Sigmoid colon (tissue), 7 donors: Measurements from ENCODE around the gene OGT. TPM values are rescaled to one million over a fixed set of nuclear protein-coding genes. Genes with fewer than 3 reads are reported as not detected.

ENCODE experiments used
- DNase-seq: peaks from one replicate; pipeline ENCODE4 v3.0.0-alpha.2; 2019
- H3K27ac ChIP-seq, 4 donors: fragments of 200-600 bp; sonication (generic); one replicate each; pipeline ENCODE4 v1.5.1; 2016 to 2019; ENCODE audit warnings: mild to moderate bottlenecking in 1 of 4
- H3K27me3 ChIP-seq, 3 donors: fragments of 200-600 bp; sonication (generic); one replicate each; pipeline ENCODE4 v1.5.1; 2019; ENCODE audit warnings: mild to moderate bottlenecking in 1 of 3
- H3K36me3 ChIP-seq, 4 donors: fragments of 200-600 bp; sonication (generic); one replicate each; pipeline ENCODE4 v1.5.1; 2016 to 2019
- H3K4me1 ChIP-seq, 4 donors: fragments of 200-600 bp; sonication (generic); one replicate each; pipeline ENCODE4 v1.5.1; 2017 to 2019
- H3K4me3 ChIP-seq, 4 donors: fragments of 200-600 bp; sonication (generic); one replicate each; pipeline ENCODE4 v1.5.1; 2017 to 2019; ENCODE audit warnings: mild to moderate bottlenecking in 2 of 4, moderate library complexity in 1 of 4
- H3K9me3 ChIP-seq, 4 donors: fragments of 200-600 bp in 3 of 4; sonication (generic) in 3 of 4; one replicate each; pipeline versions ENCODE4 v1.5.1 to v1.6.1; 2013 to 2019
- EP300 ChIP-seq, 4 donors: sonication (generic); formaldehyde crosslinking; IDR thresholded peaks; one replicate each; pipeline ENCODE4 v1.6.1; 2017; ENCODE audit warnings: antibody characterized with exemption in 4 of 4
- POLR2A ChIP-seq, 2 donors: fragments of 450-650 bp; IDR thresholded peaks; one replicate each; pipeline ENCODE4 v1.6.1; 2016; ENCODE audit warnings: antibody characterized with exemption in 2 of 2, mild to moderate bottlenecking in 2 of 2, moderate library complexity in 2 of 2
- POLR2AphosphoS5 ChIP-seq, 4 donors: sonication (generic); formaldehyde crosslinking; IDR thresholded peaks; one replicate each; pipeline ENCODE4 v1.6.1; 2017; ENCODE audit warnings: antibody characterized with exemption in 4 of 4
- WGBS, 2 donors: extraction: QIAGEN DNeasy Blood & Tissue Kit; methylation state at CpG; one replicate each; pipeline ENCODE4 v1.1.7; 2013; 5-methylcytosine and 5-hydroxymethylcytosine counted together
- intact Hi-C: fragments of 100-400 bp; cut with DNase I; formaldehyde crosslinking; loops from one replicate; pipeline ENCODE4 v1.15.1; 2023
- polyA plus RNA-seq, 3 donors: library from polyadenylated mRNA; stranded (reverse); fragments of 200-250 nt; gene quantifications; one replicate each; pipeline ENCODE4 v1.2.3, GENCODE V29; 2013
- total RNA-seq, 4 donors: library from RNA; depleted of rRNA; stranded (reverse); fragments of >200 nt; gene quantifications; one replicate each; pipeline ENCODE4 v1.1.0, GENCODE V29; 2016
- TF ChIP-seq, protein P1 (sequence below), 4 experiments: fragments of 450-650 bp in 3 of 4; fragments of 200-600 bp in 1 of 4; IDR thresholded peaks; one replicate each; pipeline ENCODE4 v1.5.1; 2016 to 2019; ENCODE audit warnings: antibody characterized with exemption in 4 of 4, mild to moderate bottlenecking in 3 of 4, moderate library complexity in 2 of 4
- donor health status: healthy with polysubstance abuse.
- donor health status: Bipolar disorder and iron deficiency.
- donor health status: healthy.

The OGT gene
- total and polyA plus RNA-seq, 7 donors, result 7.8 to 201 (median 104) TPM

DNA sequence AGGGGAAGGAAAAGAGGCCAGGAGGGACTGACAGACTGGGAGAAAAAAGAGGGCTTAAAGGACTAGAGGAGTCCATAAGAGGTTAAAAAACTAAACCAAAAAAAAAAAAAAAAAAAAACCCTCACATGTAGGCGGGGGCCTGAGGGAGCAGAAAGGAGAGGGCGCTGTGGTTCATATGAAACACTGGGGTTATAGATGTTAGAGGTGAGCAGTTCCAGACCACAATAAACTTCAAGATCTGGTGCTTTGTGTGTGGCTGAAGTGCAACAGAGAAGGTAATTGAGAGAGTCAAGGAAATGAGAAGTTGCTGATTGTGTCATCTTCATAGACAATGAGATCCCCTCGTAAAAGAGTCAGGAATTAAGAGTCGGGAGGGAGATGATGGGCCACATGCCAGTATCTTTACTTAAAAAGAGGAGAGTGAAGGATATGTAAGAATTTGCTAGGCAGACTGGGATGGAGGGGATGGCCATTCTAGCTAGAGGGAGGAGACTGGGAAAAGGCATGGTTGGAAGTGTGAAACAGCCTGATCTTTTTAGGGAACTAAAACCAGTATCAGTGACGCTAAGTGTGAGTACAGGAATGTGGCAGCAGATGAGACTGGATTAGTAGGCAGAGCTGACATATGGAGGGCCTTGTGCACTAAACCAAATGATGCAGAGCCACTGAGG is 18.4 kb upstream of the OGT start:
- H3K4me1 ChIP-seq, result no peaks in the 10 kb centered on the region
- WGBS, 2 donors, result 31 to 40% methylated on average over 5 of the region's 5 CpGs
- H3K9me3 ChIP-seq, result no peaks in the 10 kb centered on the region
- H3K4me3 ChIP-seq, result no peak overlapping the region
- no peak overlapping the region for H3K27ac ChIP-seq
- intact Hi-C loops, result no loop called here
- TF ChIP-seq, protein P1, sequence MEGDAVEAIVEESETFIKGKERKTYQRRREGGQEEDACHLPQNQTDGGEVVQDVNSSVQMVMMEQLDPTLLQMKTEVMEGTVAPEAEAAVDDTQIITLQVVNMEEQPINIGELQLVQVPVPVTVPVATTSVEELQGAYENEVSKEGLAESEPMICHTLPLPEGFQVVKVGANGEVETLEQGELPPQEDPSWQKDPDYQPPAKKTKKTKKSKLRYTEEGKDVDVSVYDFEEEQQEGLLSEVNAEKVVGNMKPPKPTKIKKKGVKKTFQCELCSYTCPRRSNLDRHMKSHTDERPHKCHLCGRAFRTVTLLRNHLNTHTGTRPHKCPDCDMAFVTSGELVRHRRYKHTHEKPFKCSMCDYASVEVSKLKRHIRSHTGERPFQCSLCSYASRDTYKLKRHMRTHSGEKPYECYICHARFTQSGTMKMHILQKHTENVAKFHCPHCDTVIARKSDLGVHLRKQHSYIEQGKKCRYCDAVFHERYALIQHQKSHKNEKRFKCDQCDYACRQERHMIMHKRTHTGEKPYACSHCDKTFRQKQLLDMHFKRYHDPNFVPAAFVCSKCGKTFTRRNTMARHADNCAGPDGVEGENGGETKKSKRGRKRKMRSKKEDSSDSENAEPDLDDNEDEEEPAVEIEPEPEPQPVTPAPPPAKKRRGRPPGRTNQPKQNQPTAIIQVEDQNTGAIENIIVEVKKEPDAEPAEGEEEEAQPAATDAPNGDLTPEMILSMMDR (IDR thresholded peaks at IDR 0.05), result no peak
- TF ChIP-seq POLR2AphosphoS5 (IDR thresholded peaks at IDR 0.05) (no peak), EP300 (IDR thresholded peaks at IDR 0.05) (no peak), POLR2A (IDR thresholded peaks at IDR 0.05) (no peak)
- DNase-seq, result no peak
- no peaks in the 10 kb centered on the region for H3K36me3 ChIP-seq
- no peaks in the 10 kb centered on the region for H3K27me3 ChIP-seq

DNA sequence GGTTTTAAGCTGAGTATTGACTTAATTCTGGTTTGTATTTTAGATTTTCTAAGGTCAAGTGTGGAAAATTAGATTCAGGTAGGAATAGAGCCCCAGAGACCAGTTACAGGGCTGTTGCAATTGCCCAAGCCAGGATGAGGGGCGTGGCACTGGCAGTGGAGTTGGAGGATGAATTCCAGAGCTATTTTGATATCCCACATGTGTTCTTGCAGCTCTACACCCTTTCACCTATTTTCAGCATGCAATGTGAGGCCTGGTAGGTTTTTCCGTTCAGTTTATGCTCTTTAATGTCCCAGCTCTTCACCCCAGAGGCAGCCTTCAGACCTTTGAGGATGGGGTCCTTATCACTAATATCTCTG is 17.9 kb upstream of the OGT start:
- H3K9me3 ChIP-seq, result no peaks in the 10 kb centered on the region
- 48 to 82% methylated on average over 2 of the region's 2 CpGs for WGBS, 2 donors
- no peaks in the 10 kb centered on the region for H3K36me3 ChIP-seq
- TF ChIP-seq POLR2AphosphoS5 (IDR thresholded peaks at IDR 0.05), result no peak
- intact Hi-C loops, result no loop called here
- no peak overlapping the region for H3K4me3 ChIP-seq
- no peaks in the 10 kb centered on the region for H3K27me3 ChIP-seq
- DNase-seq, result no peak
- no peaks in the 10 kb centered on the region for H3K4me1 ChIP-seq
- H3K27ac ChIP-seq, result no peak overlapping the region

DNA sequence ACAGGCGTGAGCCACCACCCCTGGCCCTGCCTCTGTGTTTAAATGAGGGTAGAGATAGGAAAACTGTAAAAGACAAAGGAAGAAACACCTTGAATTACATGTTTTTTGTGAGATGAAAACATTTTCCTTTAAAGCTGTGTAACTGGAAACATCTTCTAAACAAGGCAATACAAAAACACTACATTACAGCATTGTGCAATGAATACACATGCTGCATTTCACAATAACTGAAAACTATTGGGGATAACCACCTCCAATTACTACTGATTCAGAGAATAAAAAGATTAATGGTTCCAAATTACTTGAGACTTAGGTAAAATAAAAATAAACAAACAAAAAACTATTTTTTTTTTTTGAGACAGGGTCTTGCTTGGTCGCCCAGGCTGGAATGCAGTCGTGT is 7.6 kb upstream of the OGT start:
- TF ChIP-seq EP300 (IDR thresholded peaks at IDR 0.05) (no peak), POLR2A (IDR thresholded peaks at IDR 0.05) (no peak), POLR2AphosphoS5 (IDR thresholded peaks at IDR 0.05) (no peak)
- TF ChIP-seq, protein P1 (IDR thresholded peaks at IDR 0.05), result no peak
- no peaks in the 10 kb centered on the region for H3K27me3 ChIP-seq
- intact Hi-C loops, result no loop called here
- WGBS, 2 donors, result 95 to 97% methylated on average over 3 of the region's 3 CpGs
- H3K4me3 ChIP-seq, result no peak overlapping the region
- H3K27ac ChIP-seq, result no peak overlapping the region
- no peaks in the 10 kb centered on the region for H3K9me3 ChIP-seq
- no peaks in the 10 kb centered on the region for H3K4me1 ChIP-seq
- DNase-seq, result no peak
- no peaks in the 10 kb centered on the region for H3K36me3 ChIP-seq

DNA sequence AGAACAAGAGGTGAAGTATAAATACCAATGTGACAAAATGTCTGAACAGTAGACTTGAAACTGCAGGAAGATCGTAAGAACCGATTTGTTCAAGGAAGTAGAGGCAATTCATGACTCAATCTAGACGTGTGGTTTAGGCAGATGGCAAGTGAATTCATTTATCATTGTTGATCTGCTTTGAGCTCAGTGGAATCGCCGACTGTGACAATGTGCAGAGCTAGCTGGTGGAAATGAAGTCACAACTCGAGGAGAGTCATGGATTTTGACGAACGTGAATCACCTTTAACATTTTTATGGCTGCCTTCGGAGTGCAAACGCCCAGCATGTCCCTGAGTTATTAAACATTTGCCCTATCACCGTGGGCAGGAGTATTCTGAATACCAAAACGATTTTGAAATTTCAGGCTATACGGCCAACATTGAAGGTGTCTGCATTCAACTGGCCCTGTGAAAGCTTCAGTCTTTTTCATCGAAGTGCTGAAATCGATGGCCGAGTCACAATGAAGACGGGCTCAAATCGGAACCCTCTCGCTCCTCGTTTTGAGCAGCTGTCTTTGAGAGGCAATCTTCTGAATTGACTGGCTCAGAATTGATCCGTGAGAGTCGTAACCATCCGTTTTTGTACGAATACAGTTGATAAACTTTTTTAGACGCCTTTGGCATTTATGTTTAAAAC is 689 bp upstream of the OGT start:
- TF ChIP-seq POLR2A (IDR thresholded peaks at IDR 0.05) (no peak), POLR2AphosphoS5 (IDR thresholded peaks at IDR 0.05) (peak; percentile 10 to 60 (median 46)), EP300 (IDR thresholded peaks at IDR 0.05) (no peak)
- DNase-seq, result no peak
- Histone ChIP-seq H3K9me3 (no peaks in the 10 kb centered on the region), H3K27ac (peak overlapping the region; percentile 85 to 91 (median 88)), H3K27me3 (no peaks in the 10 kb centered on the region), H3K4me3 (peak overlapping the region; percentile 61 to 73 (median 66)), H3K36me3 (no peaks in the 10 kb centered on the region), H3K4me1 (peaks cover 0 to 4% (median 1%) of the 10 kb centered on the region in 4 donors)
- WGBS, 2 donors, result 0 to 1% methylated on average over 25 of the region's 25 CpGs
- intact Hi-C loops, result loop anchor here (5.0 to 10.0 kb wide), 2 partner anchors 40 to 167 kb away; partner anchors contain the start of gene TAF1

DNA sequence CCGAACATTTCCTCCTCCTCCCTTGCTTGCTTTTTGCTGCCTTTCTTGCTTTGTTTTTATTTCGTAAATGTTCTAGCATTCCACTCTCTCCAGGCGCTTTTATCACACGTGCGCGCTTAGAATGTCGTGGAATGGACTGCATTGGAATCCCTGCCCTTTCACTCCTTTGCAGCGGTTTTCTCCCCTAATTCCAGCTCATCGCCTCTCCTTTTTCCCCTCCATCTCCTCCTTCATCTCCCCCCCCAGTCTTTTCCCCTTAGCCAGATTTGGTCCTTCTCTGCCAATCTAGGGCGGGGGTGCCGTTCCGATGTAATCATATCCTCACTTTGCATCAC is 579 bp downstream of the OGT start:
- intact Hi-C loops, result loop anchor here (5.0 to 10.0 kb wide), 2 partner anchors 41 to 169 kb away; partner anchors contain the start of gene TAF1
- WGBS, 2 donors, result 0% methylated on average over 12 of the region's 12 CpGs
- H3K4me3 ChIP-seq, result peak overlapping the region; percentile 61 to 73 (median 66)
- no peaks in the 10 kb centered on the region for H3K27me3 ChIP-seq
- no peak for DNase-seq
- no peaks in the 10 kb centered on the region for H3K9me3 ChIP-seq
- H3K4me1 ChIP-seq, result peaks cover 0 to 15% (median 6%) of the 10 kb centered on the region in 4 donors
- peaks cover 0 to 5% (median 0%) of the 10 kb centered on the region in 4 donors for H3K36me3 ChIP-seq
- peak overlapping the region; percentile 85 to 91 (median 88) for H3K27ac ChIP-seq
- no peak for TF ChIP-seq POLR2A (IDR thresholded peaks at IDR 0.05)
- TF ChIP-seq, protein P1 (IDR thresholded peaks at IDR 0.05), result no peak
- no peak for TF ChIP-seq POLR2AphosphoS5 (IDR thresholded peaks at IDR 0.05)
- no peak for TF ChIP-seq EP300 (IDR thresholded peaks at IDR 0.05)
